GM19043 (cell line): ENCODE results near the gene CLCNKA.
"Not testable (repeated sequence)": the region's sequence is repeated elsewhere in the genome, so short reads cannot be mapped to it uniquely, and the experiment has no call there.

ENCODE experiments used
- ATAC-seq: cut with Tn5 transposase; IDR thresholded peaks from one replicate; pipeline ENCODE4 v1.9.1; 2021; ENCODE audit warnings: low read depth; ENCODE audit not compliant: unreplicated experiment

The CLCNKA gene

DNA sequence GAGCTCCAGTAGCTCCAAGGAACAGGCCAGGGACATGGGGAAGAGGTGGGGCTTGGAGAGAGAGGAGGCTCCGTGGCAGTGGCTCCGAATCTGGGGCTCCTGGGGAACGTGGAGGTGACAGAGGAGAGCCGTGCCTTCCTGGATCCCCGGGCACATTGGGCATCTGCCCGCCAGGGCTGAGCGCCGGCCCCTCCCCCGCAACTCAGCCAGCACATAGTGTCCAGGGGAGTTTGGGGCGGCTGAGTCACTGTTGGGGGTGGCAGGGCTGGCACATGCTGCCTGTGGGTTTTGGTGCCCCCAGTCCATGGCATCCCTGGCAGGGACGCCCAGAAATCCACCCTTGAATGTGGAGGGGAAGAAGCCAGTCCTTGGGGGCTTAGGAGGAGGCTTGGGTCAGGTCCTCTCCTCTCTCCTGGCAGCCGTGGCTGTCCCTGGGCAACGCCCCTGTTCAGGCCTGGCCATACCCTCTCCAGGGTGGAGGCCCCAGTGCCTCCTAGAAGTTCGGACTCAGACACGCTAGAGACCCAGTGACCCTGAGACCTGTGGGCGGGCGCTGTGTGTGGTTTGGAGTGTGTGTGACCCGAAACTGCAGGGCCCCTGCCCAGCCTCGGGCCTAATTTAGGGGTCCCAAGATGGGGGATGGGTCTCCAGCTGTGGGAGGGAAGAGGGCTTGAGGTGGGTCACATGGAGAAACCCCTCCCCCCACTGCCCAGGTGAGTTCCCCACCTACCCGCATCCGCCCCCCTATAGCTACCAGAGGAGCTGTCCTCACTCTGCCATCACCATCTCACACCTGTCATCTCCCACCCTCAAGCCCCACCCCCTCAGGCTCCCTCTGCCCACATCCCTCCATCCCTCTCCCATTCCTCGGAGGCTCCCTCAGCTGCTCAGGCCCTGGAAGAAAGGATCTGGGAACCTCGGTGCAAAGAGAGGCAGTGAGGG lies 5.6 kb upstream of the CLCNKA start:
- ATAC-seq: no peak

DNA sequence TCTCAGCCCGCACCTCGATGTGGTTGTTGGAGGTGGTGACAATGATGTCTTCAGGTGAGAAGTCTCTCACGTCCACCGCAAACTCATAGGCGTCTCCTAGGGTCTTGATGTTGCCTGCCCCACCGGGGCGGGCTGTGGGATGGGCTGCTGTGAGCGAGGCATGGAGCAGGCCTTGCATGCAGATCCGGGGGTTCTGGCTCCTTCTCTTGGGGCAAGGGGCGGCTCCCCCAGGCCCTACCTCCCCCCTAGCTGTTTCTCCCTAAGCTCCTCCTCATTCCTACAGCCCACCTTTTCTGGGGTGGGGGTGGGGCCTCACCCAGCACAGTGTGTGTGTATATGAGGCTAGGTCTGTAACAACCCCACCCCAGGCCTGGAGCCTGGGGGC lies 4.8 kb upstream of the CLCNKA start:
- ATAC-seq: no peak

DNA sequence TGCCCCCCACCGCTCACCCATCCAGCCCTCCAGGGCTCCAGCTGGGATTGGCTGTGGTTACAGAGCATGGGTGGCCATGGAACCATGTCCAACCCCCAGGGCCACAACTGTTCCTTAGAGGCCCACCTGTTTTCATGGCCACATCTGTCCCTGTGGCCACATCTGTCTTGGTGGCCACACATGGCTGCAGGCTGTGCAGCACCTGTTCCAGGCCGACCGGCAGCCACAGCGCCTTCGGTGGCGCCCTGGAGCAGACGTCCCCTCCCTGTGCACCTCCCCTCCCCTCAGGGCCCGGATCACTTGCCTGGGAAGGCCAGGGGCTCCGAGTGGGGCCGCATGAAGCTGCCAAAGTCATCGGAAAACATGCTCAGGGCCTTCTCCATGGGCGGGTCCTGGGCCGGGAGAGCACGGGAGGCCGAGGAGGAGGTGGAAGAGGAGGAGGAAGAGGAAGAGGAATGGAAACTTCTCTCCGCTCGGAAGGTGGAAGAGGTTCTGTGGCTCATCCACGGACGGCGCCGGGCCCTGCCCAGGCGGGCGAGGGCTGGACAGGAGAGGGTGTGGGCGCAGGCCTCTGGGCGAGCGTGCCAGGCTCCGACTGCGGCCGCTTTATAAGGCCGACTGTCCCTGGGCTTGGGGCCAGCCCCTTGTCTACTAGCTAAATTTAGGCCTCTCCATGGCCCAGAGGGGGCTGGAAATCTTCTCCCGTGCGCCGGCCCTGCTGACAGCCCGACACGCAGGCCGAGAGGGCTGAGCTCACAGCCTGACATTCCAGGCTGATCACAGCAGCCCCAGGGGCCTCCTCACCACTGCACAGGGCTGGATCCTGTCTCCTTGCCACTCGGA lies 4.2 kb upstream of the CLCNKA start, which contains the start of gene HSPB7:
Gene HSPB7, minus strand, starts transcription at position 583 of the 843 bp plus-strand sequence. Its CDS starts 80 bp downstream, at position 503.
- no peak for ATAC-seq

DNA sequence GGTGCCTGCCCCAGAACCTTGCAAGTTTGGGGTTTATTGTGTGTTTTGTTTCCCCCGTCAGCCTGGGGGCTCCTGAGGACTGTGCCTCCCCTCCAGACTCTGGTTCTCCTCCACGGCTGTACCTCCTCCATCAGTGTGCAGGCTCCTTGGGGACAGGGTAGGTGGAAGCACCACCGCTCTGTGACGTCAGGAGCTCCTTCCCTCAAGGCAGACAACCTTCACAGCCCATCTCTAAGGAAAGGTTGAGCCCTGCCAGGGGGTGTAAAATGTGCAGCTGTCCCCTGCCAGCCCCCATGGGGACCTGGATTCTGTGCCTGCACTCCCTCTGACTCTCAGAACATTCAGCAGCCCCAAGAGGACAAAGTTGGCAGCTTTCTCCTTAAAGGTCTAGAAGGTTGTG lies 3.5 kb upstream of the CLCNKA start:
- no peak for ATAC-seq

DNA sequence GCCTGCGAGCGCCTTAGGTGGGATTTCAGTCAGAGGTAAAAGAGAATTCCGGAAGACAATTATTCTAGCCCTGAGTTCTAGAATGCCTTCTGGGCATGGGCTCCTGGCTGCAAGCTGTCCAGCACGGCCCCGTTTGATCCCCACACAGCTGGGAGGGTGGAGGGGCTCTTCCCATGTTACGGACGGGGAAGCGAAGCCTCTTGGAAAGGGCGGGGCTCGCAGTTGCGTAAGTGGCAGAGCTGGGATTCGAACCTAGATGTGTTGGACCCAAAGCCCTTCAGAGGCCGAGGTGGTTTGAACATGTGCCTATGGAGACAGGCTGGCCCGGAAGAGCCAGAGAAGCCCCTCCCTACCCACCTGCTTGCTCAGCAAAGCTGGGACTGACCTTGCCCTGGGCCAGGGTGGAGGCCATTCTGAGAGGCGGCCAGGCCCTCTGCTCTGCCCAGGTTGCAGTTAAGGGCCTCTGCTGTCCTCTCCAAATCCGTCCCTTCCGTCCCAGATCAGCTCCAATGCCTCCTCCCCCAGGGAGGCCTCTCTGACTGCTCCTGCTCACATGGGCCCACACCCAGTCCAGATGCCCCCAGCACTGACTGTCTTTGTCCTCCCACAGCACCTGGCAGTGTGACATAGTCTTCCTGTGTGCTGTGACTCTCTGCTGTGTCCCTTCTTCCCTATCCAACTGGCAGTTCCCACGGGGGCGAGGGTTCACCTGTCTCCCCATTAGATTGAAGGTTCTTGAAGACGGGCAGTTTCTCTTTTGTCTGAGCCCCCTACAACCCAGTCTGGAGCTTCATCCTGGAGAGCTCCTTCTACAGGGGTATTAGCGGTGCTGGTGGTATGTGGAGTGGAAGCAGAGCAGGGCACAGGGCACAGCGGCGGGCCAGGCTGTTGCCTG lies 2.8 kb upstream of the CLCNKA start:
- ATAC-seq: no peak

DNA sequence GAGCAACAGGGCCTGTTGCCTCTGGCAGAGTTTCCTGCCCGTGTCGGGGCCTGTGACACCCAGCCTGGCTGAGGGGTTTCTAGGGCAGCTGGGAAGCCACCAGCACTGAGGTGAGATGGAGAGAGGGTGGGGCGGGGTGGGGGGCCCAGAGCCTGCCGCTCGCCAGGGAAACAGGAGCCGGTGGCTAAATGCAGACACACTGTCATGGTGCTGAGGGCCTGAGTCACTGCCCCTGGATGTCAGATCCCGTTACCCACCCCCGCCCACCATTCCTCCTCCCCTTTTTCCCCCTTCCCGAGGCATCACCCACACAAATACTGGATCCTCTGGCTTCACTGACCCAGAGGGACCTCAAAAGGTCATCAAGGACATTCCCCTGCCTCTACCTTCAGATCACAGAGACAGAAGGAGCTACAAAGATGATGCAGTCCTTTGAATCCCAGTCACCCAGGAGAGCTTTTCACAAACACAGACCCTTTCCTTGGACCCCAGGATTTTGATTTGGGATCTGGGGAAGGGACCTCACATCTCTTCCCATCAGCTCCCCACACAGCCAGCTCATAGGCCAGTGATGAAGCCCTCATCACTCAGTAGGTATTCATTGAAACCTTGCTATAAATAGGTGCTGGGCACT lies 2.1 kb upstream of the CLCNKA start:
- no peak for ATAC-seq

DNA sequence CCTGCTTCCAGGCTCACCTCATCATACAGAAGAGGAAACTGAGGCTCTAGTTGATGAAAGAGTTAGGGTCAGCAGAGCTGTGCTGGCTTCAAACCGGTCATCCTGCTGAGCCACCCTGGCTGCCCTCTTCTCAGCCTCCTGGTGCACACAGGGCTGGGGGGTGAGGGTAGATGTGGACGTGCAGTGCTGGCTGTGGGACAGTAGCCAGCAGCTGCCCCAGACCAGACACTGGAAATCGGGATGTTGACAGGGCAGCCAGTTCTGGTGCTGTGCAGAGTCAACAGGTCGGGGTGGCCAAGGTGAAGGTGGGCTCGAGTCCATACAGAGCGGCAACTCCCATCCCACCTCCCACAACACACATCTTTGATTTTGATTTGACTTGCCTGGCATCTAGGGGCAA lies 1.5 kb upstream of the CLCNKA start:
- ATAC-seq: no peak

DNA sequence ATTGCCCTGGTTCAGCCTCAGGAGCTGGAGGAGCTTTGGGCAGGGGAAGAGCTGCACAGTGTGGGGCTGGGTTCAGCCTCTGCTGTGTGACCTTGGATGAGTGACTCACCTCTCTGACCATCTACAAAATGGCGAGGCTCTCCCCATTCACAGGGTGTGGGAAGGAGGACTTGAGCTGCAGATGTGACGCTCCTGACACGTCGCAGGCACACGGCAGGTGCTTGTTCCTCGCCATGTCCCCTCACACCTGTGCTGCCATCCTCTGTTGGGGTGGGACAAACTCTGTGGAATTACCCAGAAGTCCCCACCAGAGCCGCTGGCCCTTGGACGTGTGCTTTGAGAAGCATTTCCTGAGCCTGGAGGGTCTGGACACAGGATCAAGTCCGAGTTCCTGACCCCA lies 958 bp upstream of the CLCNKA start:
- ATAC-seq: not testable (repeated sequence)

DNA sequence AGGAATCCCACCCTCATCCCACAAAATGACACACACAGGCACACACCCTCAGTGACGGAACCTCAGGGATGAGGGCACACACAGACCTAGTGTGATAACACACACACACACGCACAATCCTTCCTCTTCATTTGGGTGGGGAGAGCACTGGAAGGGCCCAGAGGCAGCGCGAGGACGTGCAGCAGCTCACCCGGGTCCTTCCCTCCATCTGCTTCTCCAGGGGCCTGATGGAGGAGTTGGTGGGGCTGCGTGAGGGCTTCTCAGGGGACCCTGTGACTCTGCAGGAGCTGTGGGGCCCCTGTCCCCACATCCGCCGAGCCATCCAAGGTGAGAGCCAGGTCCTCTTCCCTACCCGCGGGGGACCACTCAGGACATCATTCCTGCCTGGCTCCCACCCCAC lies 557 bp downstream of the CLCNKA start:
- ATAC-seq: no peak

DNA sequence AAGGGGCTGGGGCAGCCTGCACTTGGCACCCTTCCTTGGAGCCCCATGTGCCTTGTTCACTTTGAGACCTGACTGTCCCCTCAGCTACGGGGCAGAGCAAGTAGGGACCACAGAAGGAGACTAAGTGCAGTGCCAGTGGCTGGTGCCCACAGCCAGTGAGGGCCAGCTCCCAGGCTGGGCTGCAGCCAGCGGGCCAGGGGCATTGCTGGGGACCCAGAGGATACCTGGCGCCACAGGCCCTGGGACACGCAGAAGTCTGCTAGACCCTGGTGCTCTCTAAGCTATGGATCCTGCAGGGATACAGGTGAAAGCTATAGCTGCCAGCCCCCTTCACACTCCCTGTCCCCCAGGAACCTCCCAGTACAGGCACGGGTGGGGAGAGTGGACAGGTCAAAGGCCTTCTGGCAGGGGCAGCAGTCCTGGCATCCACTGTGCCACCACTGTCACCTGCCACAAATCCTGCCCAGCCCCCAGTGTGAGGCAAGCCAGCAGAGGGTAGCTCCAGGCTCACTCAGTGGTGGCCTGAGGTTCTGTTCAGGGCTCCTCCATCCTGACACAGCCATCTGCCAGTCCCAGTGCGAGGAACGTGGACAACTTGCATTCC lies 1.3 kb downstream of the CLCNKA start:
- no peak for ATAC-seq

DNA sequence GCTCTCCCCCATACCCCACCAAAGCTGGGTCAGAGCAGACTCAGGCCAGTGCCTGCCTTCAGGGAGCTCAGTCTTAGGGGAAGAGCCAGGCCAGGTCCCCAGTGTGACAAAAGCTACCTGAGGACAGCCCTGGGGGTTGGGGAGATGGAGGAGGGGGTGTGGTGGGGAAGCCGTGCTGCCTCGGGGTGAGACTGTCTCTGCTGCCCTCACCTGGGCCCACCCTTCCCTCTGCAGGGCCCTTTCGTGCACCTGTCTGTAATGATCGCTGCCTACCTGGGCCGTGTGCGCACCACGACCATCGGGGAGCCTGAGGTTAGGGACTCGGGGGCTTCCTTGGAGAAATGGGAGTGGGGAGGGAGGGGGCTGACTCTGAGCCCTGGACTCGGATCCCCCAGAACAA lies 4.5 kb downstream of the CLCNKA start:
- ATAC-seq: not testable (repeated sequence)

DNA sequence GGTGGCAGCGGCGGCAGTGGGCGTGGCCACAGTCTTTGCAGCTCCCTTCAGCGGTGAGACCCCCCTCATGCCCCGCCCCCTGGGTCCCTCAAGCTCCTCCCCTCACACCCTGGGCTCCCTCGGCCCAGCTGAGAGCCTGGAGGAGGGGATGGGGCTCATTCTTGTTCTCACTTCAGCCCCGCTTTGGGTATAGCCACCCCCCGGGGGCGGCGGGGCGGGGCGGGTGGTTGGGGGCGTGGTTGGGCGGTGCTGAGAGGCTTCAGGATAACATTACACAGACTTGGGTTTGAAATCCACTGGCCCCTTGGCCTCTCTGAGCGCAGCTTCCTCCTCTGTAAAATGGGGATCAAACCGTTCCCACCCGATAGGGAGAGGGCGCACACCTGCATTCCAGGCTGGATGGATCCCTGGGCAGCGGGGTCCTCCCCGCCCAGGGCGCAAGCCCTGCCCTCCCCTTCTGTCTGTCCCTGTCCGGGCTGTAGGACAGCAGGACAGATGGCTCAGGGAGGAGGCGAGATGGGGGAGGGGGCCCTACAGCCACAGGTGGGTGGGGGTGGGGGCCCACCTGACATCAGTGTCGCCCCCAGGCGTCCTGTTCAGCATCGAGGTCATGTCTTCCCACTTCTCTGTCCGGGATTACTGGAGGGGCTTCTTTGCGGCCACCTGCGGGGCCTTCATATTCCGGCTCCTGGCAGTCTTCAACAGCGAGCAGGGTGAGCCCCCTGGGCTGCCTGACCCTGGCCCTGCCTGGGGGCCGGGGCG lies 5.1 kb downstream of the CLCNKA start:
- ATAC-seq: no peak

DNA sequence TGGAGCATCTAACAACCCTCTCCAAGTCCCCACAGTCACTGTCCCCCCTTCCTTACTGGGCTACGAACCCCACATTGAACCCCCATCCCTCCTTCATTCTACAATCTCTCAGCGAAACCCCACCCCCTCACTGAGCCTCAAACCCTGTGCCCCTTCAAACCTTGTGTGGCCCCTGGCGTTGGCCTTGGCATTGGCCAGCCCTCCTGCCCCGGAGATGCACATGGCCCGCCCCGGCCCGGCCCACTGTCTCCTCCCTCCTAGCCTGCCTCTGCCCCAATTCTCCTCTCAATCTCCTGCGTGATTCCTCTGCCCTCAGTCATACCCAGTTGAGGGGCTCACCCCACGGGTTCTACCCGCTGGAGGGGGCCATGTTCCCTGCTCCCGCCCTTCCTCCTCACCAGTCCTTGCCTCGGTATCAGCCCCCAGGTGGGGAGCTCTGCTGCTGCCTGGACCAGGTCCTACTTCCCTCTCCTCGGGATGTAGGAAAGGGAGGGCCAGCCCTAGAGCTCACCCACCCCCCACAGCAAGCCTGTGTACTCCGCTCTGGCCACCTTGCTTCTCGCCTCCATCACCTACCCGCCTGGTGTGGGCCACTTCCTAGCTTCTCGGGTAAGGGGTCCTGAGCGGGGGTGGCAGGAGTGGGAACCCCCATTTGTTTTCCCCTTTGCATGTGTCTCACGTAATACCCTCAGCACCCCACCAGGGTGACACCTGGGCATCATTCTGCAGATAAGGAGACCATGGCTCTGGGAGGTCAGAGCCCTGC lies 6.6 kb downstream of the CLCNKA start:
- ATAC-seq: no peak

DNA sequence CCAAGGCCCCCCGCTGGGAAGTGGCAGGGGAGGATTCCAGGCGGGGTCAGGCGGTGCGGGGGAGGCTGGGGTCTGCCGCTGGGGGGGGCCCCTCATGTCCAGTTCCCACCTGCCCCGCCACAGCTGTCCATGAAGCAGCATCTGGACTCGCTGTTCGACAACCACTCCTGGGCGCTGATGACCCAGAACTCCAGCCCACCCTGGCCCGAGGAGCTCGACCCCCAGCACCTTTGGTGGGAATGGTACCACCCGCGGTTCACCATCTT lies 7.1 kb downstream of the CLCNKA start:
- ATAC-seq: not testable (repeated sequence)

DNA sequence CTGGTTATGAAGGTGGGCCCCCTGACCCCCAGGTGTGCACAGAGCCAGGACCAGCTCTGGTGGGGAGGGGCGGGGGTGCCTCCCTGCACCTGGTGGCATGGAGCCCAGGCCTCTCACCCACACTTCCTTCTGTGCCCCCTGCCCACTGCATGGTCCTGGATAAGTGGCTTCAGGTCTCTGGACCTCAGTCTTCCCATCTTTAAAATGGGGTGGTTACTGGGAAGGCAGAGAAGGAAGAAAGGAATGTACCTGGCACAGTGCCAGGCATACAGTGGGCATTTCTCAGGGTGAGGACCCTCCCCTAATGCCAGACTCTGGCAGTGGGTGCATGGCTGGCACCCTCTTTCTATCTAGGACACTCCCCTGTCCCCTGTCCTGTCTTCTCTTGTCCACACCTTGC lies 7.5 kb downstream of the CLCNKA start:
- no peak for ATAC-seq

DNA sequence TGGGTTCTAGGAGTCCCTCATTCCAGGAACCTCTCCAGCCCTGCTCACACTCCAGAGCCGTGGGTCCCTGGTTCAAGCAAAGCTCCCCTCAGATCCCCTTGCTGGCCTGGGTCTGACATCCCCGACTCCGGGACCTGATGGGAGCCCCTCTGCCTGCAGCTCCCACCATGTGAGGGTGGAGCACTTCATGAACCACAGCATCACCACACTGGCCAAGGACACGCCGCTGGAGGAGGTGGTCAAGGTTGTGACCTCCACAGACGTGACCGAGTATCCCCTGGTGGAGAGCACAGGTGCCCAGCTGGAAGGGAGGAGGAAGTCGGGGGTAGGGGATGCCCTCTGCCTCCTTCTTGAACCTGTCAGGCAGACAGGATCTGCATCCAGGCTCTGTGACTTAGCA lies 9.7 kb downstream of the CLCNKA start:
- ATAC-seq: no peak

DNA sequence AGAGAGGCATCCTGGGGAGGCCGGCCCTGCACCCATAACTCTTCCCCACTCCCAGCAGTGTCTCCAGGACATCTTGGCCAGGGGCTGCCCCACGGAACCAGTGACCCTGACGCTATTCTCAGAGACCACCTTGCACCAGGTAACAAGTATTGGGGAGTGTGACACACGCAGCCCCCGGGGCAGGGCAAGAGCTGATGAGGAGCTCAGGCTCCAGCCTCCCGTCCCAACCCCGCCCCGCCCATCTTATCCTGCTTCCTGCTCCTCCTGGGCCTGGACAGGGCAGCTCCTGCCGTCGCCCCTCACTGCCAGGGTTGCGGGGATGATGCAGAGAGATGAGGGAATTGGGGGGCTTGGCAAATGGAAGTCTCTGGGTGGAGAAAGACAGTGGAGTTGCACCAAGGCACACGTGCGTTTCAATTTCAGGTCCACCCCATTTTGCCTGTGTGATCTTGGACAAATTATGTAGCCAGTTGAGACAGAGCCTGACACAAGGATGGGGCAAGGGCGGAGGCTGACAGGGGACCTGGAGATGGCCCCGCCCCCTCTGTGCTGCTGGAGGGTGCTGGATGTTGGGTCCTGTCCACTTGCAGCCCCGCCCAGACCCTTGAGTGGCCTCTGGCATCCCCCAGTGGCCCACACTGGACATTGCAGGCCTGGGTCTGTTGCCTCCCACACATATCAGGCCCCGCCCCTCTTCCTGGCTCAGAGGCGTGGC lies 10.7 kb downstream of the CLCNKA start:
- ATAC-seq: no peak

DNA sequence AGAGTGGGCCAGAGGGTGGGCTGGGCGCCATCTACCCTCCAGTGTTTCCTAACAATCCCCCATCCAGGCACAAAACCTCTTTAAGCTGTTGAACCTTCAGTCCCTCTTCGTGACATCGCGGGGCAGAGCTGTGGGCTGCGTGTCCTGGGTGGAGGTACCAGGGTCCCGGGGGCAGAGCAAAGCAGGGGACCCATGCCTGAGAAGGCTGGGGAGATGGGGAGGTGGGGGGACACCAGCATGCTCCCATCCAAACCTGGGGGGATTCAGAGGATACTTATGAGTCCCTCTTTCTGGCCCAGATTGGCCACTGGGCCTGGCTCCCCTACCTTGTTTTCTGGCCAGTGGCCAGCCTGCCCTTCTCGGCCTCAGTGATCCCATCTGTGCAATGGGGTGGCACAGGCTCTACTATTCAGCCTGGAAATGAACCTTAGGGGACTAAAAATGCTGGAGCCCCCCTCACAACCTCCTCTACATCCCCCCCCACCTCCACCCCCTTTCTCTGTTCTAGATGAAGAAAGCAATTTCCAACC lies 11.3 kb downstream of the CLCNKA start:
- ATAC-seq: not testable (repeated sequence)
